HG02588 (cell line): ENCODE data around the gene TRAP1.
"Not testable (repeated sequence)": the region's sequence is repeated elsewhere in the genome, so short reads cannot be mapped to it uniquely, and the experiment has no call there.

Experiments
- ATAC-seq: cut with Tn5 transposase; IDR thresholded peaks from one replicate; pipeline ENCODE4 v1.9.1; 2021; ENCODE audit warnings: mild to moderate bottlenecking, moderate library complexity; ENCODE audit not compliant: unreplicated experiment

Gene TRAP1

GRCh38 chr16:3674513-3675295 is 42.6 kb downstream of the TRAP1 start:
- ATAC-seq, result no peak

GRCh38 chr16:3673676-3674377 is 43.5 kb downstream of the TRAP1 start:
- ATAC-seq, result no peak

GRCh38 chr16:3673201-3673600 is 44.1 kb downstream of the TRAP1 start:
- no peak for ATAC-seq

GRCh38 chr16:3672571-3673041 is 44.7 kb downstream of the TRAP1 start:
- no peak for ATAC-seq

- no peak for ATAC-seq
Observed at GRCh38 chr16:3671424-3671823, 45.9 kb downstream of the TRAP1 start.

- ATAC-seq, result no peak
Observed at GRCh38 chr16:3670711-3671110, 46.6 kb downstream of the TRAP1 start.

GRCh38 chr16:3669082-3669481 is 48.2 kb downstream of the TRAP1 start:
- no peak for ATAC-seq

- ATAC-seq, result no peak
Observed at GRCh38 chr16:3668626-3669025, 48.7 kb downstream of the TRAP1 start.

GRCh38 chr16:3665508-3665907 is 51.8 kb downstream of the TRAP1 start:
- ATAC-seq, result no peak

GRCh38 chr16:3664187-3664896 is 53.0 kb downstream of the TRAP1 start:
- no peak for ATAC-seq

GRCh38 chr16:3662601-3663000 is 54.7 kb downstream of the TRAP1 start:
- ATAC-seq, result no peak

- no peak for ATAC-seq
Observed at GRCh38 chr16:3661922-3662321, 55.4 kb downstream of the TRAP1 start.

- no peak for ATAC-seq
Observed at GRCh38 chr16:3661311-3661710, 56.0 kb downstream of the TRAP1 start.

GRCh38 chr16:3659251-3659650 is 58.1 kb downstream of the TRAP1 start:
- ATAC-seq, result no peak

- no peak for ATAC-seq
Observed at GRCh38 chr16:3656491-3657468, 60.5 kb downstream of the TRAP1 start.

GRCh38 chr16:3656160-3656490 is 61.2 kb downstream of the TRAP1 start:
- ATAC-seq, result not testable (repeated sequence)

GRCh38 chr16:3655396-3656159 is 61.7 kb downstream of the TRAP1 start:
- no peak for ATAC-seq

- ATAC-seq, result no peak
Observed at GRCh38 chr16:3655030-3655395, 62.3 kb downstream of the TRAP1 start.

- no peak for ATAC-seq
Observed at GRCh38 chr16:3654249-3654991, 62.9 kb downstream of the TRAP1 start, which contains the start of gene DNASE1. DNASE1 (plus strand) TSS chr16:3654691; CDS start chr16:3655374, 683 bp downstream.
